K562 (cell line): ENCODE measurements around the gene PINK1. TPM values are rescaled to one million over a fixed set of nuclear protein-coding genes. Genes with fewer than 3 reads are reported as not detected.

Experiments
- ATAC-seq: fragments of 200-7000 bp; cut with Tn5 transposase; 3 replicates; pipeline ENCODE4 v1.9.1; 2020; ENCODE audit warnings: moderate library complexity
- BruUV-seq: library from RNA; stranded (reverse); fragments of 400-500 nt; replicated peaks from 2 replicates; lab custom pipeline; 2021; lab: Mats Ljungman, UMichigan
- CTCF ChIA-PET: fragments of 300-600 bp; formaldehyde crosslinking; extraction: SDS; loops from one replicate; lab custom pipeline; 2021; ENCODE audit warnings: low intra/inter-chr PET ratio; lab: Yijun Ruan, JAX
- POLR2A ChIA-PET: fragments of 300-600, 350-650 bp; sonication (Branson Sonifier 250); formaldehyde crosslinking; extraction: SDS; loops from one replicate; lab custom pipeline; 2021; ENCODE audit warnings: antibody characterized with exemption, inconsistent platforms; lab: Yijun Ruan, JAX
- DNase-seq, 4 experiments: peaks; one replicate each; pipeline versions ENCODE4 v3.0.0 to v3.0.0-alpha.2; 2011 to 2018; ENCODE audit warnings: low spot score in 3 of 4, mixed read lengths in 3 of 4; ENCODE audit errors: extremely low read depth in 1 of 4
- FAIRE-seq: peaks from 2 replicates; lab custom pipeline; 2011; peaks lifted over from hg19 to GRCh38; lab: Jason Lieb, UNC
- H2AFZ ChIP-seq: 2 replicates; pipeline ENCODE4 v1.6.0; 2011; ENCODE audit warnings: low read depth, low read length, control low read depth, inconsistent platforms
- H3K27ac ChIP-seq: fragments of 200-600 bp; 3 replicates; pipeline ENCODE4 v1.8.0; 2011; ENCODE audit warnings: low read depth, mild to moderate bottlenecking, control low read depth, inconsistent platforms, low read length, moderate library complexity, mixed read lengths; ENCODE audit errors: extremely low read depth
- H3K27me3 ChIP-seq, 2 experiments: fragments of 300-600 bp in 1 of 2; 2 replicates in 1 of 2; 3 replicates in 1 of 2; pipeline versions ENCODE4 v1.6.0 to v1.8.0; 2011; ENCODE audit warnings: inconsistent platforms in 2 of 2, low read length in 2 of 2, mild to moderate bottlenecking in 1 of 2, mixed read lengths in 1 of 2, moderate library complexity in 1 of 2; ENCODE audit not compliant: control insufficient read depth in 2 of 2, insufficient read depth in 2 of 2
- H3K36me3 ChIP-seq: fragments of 300-600 bp; 3 replicates; pipeline ENCODE4 v1.8.0; 2011; ENCODE audit warnings: mild to moderate bottlenecking, low read length, inconsistent platforms; ENCODE audit not compliant: control insufficient read depth, insufficient read depth
- H3K4me1 ChIP-seq, 2 experiments: fragments of 200-600 bp in 1 of 2; replicated peaks in 1 of 2; 2 replicates in 1 of 2; 3 replicates in 1 of 2; pipeline versions ENCODE4 v1.5.1 to v1.8.0; 2011; ENCODE audit warnings: inconsistent platforms in 2 of 2, low read length in 2 of 2, mild to moderate bottlenecking in 1 of 2, mixed read lengths in 1 of 2, moderate library complexity in 1 of 2; ENCODE audit not compliant: control insufficient read depth in 2 of 2, insufficient read depth in 2 of 2
- H3K4me2 ChIP-seq: 2 replicates; pipeline ENCODE4 v1.6.1; 2011; ENCODE audit warnings: low read length, control low read depth, inconsistent platforms, mixed read lengths; ENCODE audit not compliant: insufficient read depth
- H3K4me3 ChIP-seq: fragments of 200-600 bp; sonication (generic), shearing (Covaris generic); 2 replicates; pipeline ENCODE4 v1.5.1; 2016; ENCODE audit warnings: control low read depth, inconsistent platforms
- H3K79me2 ChIP-seq: fragments of 200-600 bp; 3 replicates; pipeline ENCODE4 v1.8.0; 2011; ENCODE audit warnings: low read length, inconsistent platforms; ENCODE audit not compliant: control insufficient read depth, insufficient read depth
- H3K9ac ChIP-seq, 2 experiments: 2 replicates each; pipeline versions ENCODE4 v1.6.0 to v1.6.1; 2011; ENCODE audit warnings: low read depth in 2 of 2, low read length in 2 of 2, control low read depth in 1 of 2, inconsistent platforms in 1 of 2, mild to moderate bottlenecking in 1 of 2, mixed read lengths in 1 of 2; ENCODE audit not compliant: insufficient read depth in 1 of 2
- H3K9me1 ChIP-seq: one replicate; pipeline ENCODE4 v1.6.0; 2011; ENCODE audit warnings: inconsistent platforms, mild to moderate bottlenecking, low read length, moderate library complexity; ENCODE audit not compliant: control insufficient read depth, insufficient read depth
- H3K9me3 ChIP-seq: replicated peaks from 2 replicates; pipeline ENCODE4 v1.5.1; 2011; ENCODE audit warnings: low read depth, low read length, inconsistent platforms; ENCODE audit not compliant: control insufficient read depth, insufficient read depth
- H4K20me1 ChIP-seq: replicated peaks from 2 replicates; pipeline ENCODE4 v1.6.1; 2011; ENCODE audit warnings: low read length, inconsistent platforms, mixed read lengths; ENCODE audit not compliant: control insufficient read depth, insufficient read depth
- ATF1 ChIP-seq, 2 experiments: fragments of 450-650 bp in 1 of 2; IDR thresholded peaks; 2 replicates each; pipeline ENCODE4 v1.6.1; 2016; ENCODE audit warnings: missing compliant biosample characterization in 1 of 2, missing genetic modification characterization in 1 of 2
- ATF7 ChIP-seq: fragments of 450-650 bp; IDR thresholded peaks from 2 replicates; pipeline ENCODE4 v1.7.1; 2014; ENCODE audit warnings: mild to moderate bottlenecking, moderate library complexity
- CC2D1A ChIP-seq: fragments of 450-650 bp; IDR thresholded peaks from 2 replicates; pipeline ENCODE4 v1.6.1; 2017; ENCODE audit warnings: mild to moderate bottlenecking
- CREM ChIP-seq: IDR thresholded peaks from 2 replicates; pipeline ENCODE4 v1.6.1; 2014; ENCODE audit warnings: antibody characterized with exemption, low read depth
- JUND ChIP-seq, 2 experiments: IDR thresholded peaks; 2 replicates in 1 of 2; 3 replicates in 1 of 2; pipeline ENCODE4 v1.6.1; 2011; ENCODE audit warnings: borderline replicate concordance in 2 of 2, low read depth in 2 of 2, low read length in 2 of 2, improper control_type of control experiment in 1 of 2, missing biosample characterization in 1 of 2, missing genetic modification characterization in 1 of 2, missing genetic modification reagents in 1 of 2
- WGBS: fragments of 100-300 bp; shearing (Covaris generic); methylation state at CpG from one replicate; pipeline ENCODE4 v1.1.6; 2016; ENCODE audit warnings: low coverage, mixed read lengths; ENCODE audit not compliant: insufficient coverage; ENCODE audit errors: missing lambda C conversion rate; 5-methylcytosine and 5-hydroxymethylcytosine counted together
- in situ Hi-C: fragments of 300-500 bp; cut with MboI; formaldehyde crosslinking; loops from 4 replicates; pipeline ENCODE4 v1.15.0; 2018; ENCODE audit warnings: inconsistent platforms, mixed read lengths
- intact Hi-C: fragments of 100-400 bp; cut with micrococcal nuclease; formaldehyde crosslinking; loops from 2 replicates; pipeline ENCODE4 v1.14.2; 2022
- polyA plus RNA-seq, 8 experiments: library from polyadenylated mRNA; depleted of rRNA in 4 of 8; stranded (reverse) in 5 of 8; unstranded in 3 of 8; fragments of >200 nt; fragmentation: Nextera tagmentation in 2 of 8; fragmentation: Illumina TruSeq in 1 of 8; extraction: Ambion mirVana in 2 of 8; extraction: Trizol in 1 of 8; gene quantifications; 2 replicates each; pipeline versions ENCODE4 v1.2.1 to v1.2.3, GENCODE V29; 2011 to 2014; ENCODE audit warnings: inconsistent platforms in 1 of 8, missing spikeins in 1 of 8
- total RNA-seq, 7 experiments: library from RNA; depleted of rRNA in 6 of 7; stranded (reverse); fragments of >200 nt in 6 of 7; fragmentation: Illumina TruSeq in 2 of 7; extraction: Trizol in 2 of 7; gene quantifications; 2 replicates each; pipeline versions ENCODE4 v1.2.1 to v1.2.3, GENCODE V29; 2011 to 2021; ENCODE audit warnings: low replicate concordance in 1 of 7
- TF ChIP-seq, protein P1 (sequence below): fragments of 450-650 bp; IDR thresholded peaks from 2 replicates; pipeline ENCODE4 v1.6.1; 2016
- TF ChIP-seq, protein P2 (sequence below), 2 experiments: fragments of 450-650 bp in 1 of 2; sonication (generic) in 1 of 2; formaldehyde crosslinking in 1 of 2; IDR thresholded peaks in 1 of 2; conservative IDR thresholded peaks in 1 of 2; 2 replicates each; pipeline versions ENCODE4 v1.6.1 to v1.8.1; 2016 to 2023; ENCODE audit warnings: mild to moderate bottlenecking in 2 of 2, moderate library complexity in 2 of 2, inconsistent platforms in 1 of 2, missing genetic modification reagents in 1 of 2
- TF ChIP-seq, protein P3 (sequence below): fragments of 250-450 bp; sonication (Bioruptor Pico); IDR thresholded peaks from 2 replicates; pipeline ENCODE4 v1.4.0; 2020; ENCODE audit warnings: mild to moderate bottlenecking

The PINK1 gene
- total and polyA plus RNA-seq, 9 of the 15 experiments (the other 6 are each of a cell fraction or from before 2014, with no cell fraction given): 1.5 to 11.3 (median 6.8) TPM

DNA sequence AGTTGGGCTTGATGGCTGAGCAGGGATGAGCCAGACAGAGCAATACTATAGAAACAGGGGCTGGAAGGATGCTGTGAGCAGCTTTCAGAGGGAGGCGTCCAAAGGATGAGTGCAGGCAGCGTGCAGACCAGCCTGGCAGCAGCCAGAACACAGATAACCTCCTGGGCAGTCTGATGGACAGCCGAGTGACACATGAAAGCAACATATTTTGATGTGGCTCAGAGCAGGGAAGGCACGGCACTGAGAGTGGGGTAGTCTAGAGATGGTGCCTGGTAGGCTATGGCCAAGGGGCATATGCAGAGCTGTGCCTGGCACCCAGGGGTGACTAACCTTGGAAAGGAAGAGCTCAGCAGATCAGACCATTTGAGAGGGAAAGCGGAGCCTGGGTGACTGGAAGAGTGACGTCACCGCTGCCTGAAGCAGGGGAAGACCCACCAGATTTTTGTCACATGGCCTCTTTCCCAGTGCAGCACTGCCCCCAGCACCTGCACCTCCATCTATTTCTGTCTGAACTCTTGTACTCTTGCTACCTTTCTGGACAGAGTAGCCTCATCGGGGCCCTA, 3.6 kb downstream of the PINK1 start:
- POLR2A ChIA-PET: interaction anchor here (0.9 to 1.1 kb wide), 4 partner anchors 9 to 117 kb away, joined by 3 to 8 read pairs (median 3); partner anchors contain the start of gene DDOST
- in situ Hi-C loops: loop anchor here (5.0 kb wide), 1 partner anchor 110 kb away; no protein-coding TSS in a partner anchor
- no peak overlapping the region for H3K27ac ChIP-seq
- no peaks in the 10 kb centered on the region for H3K9me3 ChIP-seq
- H3K9ac ChIP-seq: no peak overlapping the region; a peak in 1 of 4 replicates
- peaks cover 11% of the 10 kb centered on the region; the same call in 1 of the 2 replicates for H4K20me1 ChIP-seq
- BruUV-seq: no TSS peak
- peaks cover 0 to 8% of the 10 kb centered on the region in 2 experiments; a peak in 3 of 5 replicates for H3K27me3 ChIP-seq
- TF ChIP-seq CREM (peak; percentile 46; the same call in 1 of the 2 replicates), CC2D1A (no peak), JUND (IDR thresholded peaks at IDR 0.05; ENCODE audit: borderline replicate concordance, low read depth, low read length) (no peak), JUND (tag; IDR thresholded peaks at IDR 0.05; ENCODE audit: borderline replicate concordance, low read depth, low read length) (0 out of 3 replicates have a peak, but pooled peaks have one; percentile 26), ATF7 (peak; percentile 82), ATF1 (CRISPR knock-in tag; IDR thresholded peaks at IDR 0.05) (no peak), ATF1 (tag; IDR thresholded peaks at IDR 0.05) (peak; percentile 66)
- TF ChIP-seq, protein P1, sequence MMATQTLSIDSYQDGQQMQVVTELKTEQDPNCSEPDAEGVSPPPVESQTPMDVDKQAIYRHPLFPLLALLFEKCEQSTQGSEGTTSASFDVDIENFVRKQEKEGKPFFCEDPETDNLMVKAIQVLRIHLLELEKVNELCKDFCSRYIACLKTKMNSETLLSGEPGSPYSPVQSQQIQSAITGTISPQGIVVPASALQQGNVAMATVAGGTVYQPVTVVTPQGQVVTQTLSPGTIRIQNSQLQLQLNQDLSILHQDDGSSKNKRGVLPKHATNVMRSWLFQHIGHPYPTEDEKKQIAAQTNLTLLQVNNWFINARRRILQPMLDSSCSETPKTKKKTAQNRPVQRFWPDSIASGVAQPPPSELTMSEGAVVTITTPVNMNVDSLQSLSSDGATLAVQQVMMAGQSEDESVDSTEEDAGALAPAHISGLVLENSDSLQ: peak; percentile 51
- TF ChIP-seq, protein P2, sequence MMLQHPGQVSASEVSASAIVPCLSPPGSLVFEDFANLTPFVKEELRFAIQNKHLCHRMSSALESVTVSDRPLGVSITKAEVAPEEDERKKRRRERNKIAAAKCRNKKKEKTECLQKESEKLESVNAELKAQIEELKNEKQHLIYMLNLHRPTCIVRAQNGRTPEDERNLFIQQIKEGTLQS (IDR thresholded peaks at IDR 0.05): peak; percentile 88
- TF ChIP-seq, protein P2 (CRISPR knock-in tag; conservative IDR thresholded peaks at IDR 0.05): no peak
- TF ChIP-seq, protein P3, sequence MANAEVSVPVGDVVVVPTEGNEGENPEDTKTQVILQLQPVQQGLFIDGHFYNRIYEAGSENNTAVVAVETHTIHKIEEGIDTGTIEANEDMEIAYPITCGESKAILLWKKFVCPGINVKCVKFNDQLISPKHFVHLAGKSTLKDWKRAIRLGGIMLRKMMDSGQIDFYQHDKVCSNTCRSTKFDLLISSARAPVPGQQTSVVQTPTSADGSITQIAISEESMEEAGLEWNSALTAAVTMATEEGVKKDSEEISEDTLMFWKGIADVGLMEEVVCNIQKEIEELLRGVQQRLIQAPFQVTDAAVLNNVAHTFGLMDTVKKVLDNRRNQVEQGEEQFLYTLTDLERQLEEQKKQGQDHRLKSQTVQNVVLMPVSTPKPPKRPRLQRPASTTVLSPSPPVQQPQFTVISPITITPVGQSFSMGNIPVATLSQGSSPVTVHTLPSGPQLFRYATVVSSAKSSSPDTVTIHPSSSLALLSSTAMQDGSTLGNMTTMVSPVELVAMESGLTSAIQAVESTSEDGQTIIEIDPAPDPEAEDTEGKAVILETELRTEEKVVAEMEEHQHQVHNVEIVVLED (CRISPR knock-in tag): no peak
- TF ChIP-seq, all 486 proteins: peak for 6
- Histone ChIP-seq H3K4me3 (no peak overlapping the region), H3K36me3 (no peaks in the 10 kb centered on the region), H3K79me2 (no peaks in the 10 kb centered on the region), H2AFZ (no peak overlapping the region), H3K4me2 (no peak overlapping the region), H3K9me1 (no peaks in the 10 kb centered on the region), H3K4me1 (peaks cover 9 to 14% of the 10 kb centered on the region in 2 experiments; a peak in 4 of 5 replicates)
- no peak for DNase-seq
- CTCF ChIA-PET: interaction anchor here (1.8 kb wide), 1 partner anchor 115 kb away, joined by 4 read pairs; no protein-coding TSS in a partner anchor
- no peak for FAIRE-seq
- intact Hi-C loops: no loop called here
- ATAC-seq: no peak
- WGBS: 24% methylated on average over 8 of the region's 8 CpGs
